ENCODE results near the gene DHX15. TPM values are rescaled to one million over a fixed set of nuclear protein-coding genes. Genes with fewer than 3 reads are reported as not detected.

Gene DHX15
- total and polyA plus RNA-seq, 3 donors from 2014 or later: 84.1 to 136 (median 123) TPM

DNA sequence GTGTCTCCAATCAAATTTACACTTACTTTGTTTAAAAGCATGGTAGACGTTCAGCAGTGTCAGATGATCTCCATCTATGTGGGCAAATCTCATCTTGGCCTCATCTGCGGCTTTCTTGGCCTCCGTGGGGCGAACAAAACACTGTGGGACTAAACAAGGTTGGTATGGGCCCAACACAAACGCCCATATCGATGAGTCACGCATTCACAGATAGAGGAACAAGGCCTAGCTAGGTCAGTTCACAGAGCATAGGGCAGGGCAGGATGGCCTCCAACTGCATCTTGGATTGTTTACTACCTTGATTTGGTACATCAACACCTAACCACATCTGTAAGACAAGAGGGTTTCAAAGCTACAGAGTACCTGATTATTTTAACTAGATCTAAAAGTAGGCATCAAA is 47.3 kb downstream of the DHX15 start:
- H3K9me3 ChIP-seq: no peaks in the 10 kb centered on the region
- intact Hi-C loops (cut with DNase I; ENCODE audit: low total_unique reads): no loop called here
- no peak overlapping the region for H3K27ac ChIP-seq
- H3K36me3 ChIP-seq (ENCODE audit: low read depth, missing control alignments): no peaks in the 10 kb centered on the region
- TF ChIP-seq, protein P1, sequence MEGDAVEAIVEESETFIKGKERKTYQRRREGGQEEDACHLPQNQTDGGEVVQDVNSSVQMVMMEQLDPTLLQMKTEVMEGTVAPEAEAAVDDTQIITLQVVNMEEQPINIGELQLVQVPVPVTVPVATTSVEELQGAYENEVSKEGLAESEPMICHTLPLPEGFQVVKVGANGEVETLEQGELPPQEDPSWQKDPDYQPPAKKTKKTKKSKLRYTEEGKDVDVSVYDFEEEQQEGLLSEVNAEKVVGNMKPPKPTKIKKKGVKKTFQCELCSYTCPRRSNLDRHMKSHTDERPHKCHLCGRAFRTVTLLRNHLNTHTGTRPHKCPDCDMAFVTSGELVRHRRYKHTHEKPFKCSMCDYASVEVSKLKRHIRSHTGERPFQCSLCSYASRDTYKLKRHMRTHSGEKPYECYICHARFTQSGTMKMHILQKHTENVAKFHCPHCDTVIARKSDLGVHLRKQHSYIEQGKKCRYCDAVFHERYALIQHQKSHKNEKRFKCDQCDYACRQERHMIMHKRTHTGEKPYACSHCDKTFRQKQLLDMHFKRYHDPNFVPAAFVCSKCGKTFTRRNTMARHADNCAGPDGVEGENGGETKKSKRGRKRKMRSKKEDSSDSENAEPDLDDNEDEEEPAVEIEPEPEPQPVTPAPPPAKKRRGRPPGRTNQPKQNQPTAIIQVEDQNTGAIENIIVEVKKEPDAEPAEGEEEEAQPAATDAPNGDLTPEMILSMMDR (IDR thresholded peaks at IDR 0.05): no peak
- TF ChIP-seq POLR2A (IDR thresholded peaks at IDR 0.05): no peak
- no peaks in the 10 kb centered on the region for H3K27me3 ChIP-seq
- no peaks in the 10 kb centered on the region for H3K4me1 ChIP-seq
- no peak for DNase-seq
- 84 to 92% methylated on average over 7 of the region's 7 CpGs for WGBS, 2 donors
- no peak overlapping the region for H3K4me3 ChIP-seq

DNA sequence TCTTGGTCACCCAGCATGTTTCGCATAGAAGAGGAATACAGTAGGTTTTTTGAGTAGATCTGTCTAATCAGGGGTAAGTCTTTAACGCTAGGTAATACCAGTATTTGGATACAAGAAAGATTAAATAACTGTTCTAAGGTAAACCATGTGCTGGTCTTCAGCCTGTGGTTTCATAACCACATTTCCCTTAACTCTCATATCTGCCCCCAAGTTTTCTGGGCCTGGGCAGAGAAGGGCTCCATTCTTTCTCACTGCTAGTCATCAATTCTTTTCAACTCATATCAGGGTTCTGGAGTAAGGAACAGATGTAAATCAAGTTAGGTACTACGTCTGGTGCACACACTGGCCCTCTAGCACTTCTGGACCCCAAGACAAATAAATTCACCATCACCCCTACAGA is 49.0 kb downstream of the DHX15 start:
- 96 to 97% methylated on average over 3 of the region's 3 CpGs for WGBS, 2 donors
- no peaks in the 10 kb centered on the region for H3K36me3 ChIP-seq (ENCODE audit: low read depth, missing control alignments)

DNA sequence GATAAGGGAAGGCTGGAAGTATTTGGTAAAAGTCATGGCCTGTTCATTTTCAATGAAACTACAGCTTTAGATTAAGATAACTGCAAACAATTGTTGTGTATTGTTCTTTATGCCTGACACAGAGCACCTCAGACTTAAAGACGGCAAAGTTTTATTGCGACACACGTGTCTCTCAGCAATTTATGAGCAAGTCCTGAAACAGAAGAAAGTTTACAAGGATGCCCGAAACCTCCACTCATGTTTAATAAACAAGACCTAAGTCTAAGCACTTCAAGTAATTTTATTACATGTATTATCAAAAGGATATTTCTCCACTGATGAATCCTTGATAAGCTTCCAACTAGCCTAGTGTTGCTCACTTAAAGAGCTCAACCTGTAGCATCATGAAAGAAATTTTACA is 51.0 kb downstream of the DHX15 start:
- H3K27me3 ChIP-seq: no peaks in the 10 kb centered on the region
- no peak for DNase-seq
- H3K9me3 ChIP-seq: no peaks in the 10 kb centered on the region
- no peak overlapping the region for H3K4me3 ChIP-seq
- WGBS, 2 donors: 95% methylated on average over 4 of the region's 4 CpGs
- H3K36me3 ChIP-seq (ENCODE audit: low read depth, missing control alignments): no peaks in the 10 kb centered on the region
- intact Hi-C loops (cut with DNase I; ENCODE audit: low total_unique reads): no loop called here
- no peaks in the 10 kb centered on the region for H3K4me1 ChIP-seq
- H3K27ac ChIP-seq: no peak overlapping the region
- TF ChIP-seq, protein P1 (IDR thresholded peaks at IDR 0.05): no peak
- no peak for TF ChIP-seq POLR2A (IDR thresholded peaks at IDR 0.05)

More for the DNA sequence above, 49.0 kb downstream of the DHX15 start:
- H3K4me3 ChIP-seq: no peak overlapping the region
- no peak for DNase-seq
- TF ChIP-seq POLR2A (IDR thresholded peaks at IDR 0.05): no peak
- TF ChIP-seq, protein P1 (IDR thresholded peaks at IDR 0.05): no peak
- H3K27me3 ChIP-seq: no peaks in the 10 kb centered on the region
- H3K4me1 ChIP-seq: no peaks in the 10 kb centered on the region
- H3K27ac ChIP-seq: no peak overlapping the region
- intact Hi-C loops (cut with DNase I; ENCODE audit: low total_unique reads): no loop called here
- no peaks in the 10 kb centered on the region for H3K9me3 ChIP-seq

DNA sequence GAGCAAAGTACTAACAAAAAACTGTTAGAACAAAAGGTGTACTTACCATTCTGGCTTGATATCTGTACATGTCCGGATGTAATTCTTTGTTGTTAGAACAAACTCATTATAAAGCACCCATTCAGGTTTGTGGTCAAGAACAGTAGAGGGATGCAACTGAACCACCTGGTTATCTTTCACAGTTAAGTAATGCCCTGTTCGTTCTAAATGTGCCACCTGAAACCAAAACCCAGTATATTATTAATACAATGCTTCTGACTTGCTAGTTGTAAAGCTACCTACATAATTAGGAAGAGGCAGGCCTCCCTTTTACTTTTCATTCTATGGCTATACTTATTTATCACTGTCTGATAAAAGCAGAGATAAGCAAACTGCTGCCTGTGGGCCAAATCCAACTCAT is 54.8 kb downstream of the DHX15 start:
- Histone ChIP-seq H3K4me1 (no peaks in the 10 kb centered on the region), H3K36me3 (ENCODE audit: low read depth, missing control alignments) (no peaks in the 10 kb centered on the region), H3K27me3 (no peaks in the 10 kb centered on the region), H3K4me3 (no peak overlapping the region), H3K9me3 (no peaks in the 10 kb centered on the region), H3K27ac (no peak overlapping the region)
- WGBS, 2 donors: 81 to 91% methylated on average over 2 of the region's 2 CpGs
- TF ChIP-seq POLR2A (IDR thresholded peaks at IDR 0.05): no peak
- TF ChIP-seq, protein P1 (IDR thresholded peaks at IDR 0.05): no peak
- DNase-seq: no peak
- intact Hi-C loops (cut with DNase I; ENCODE audit: low total_unique reads): no loop called here

DNA sequence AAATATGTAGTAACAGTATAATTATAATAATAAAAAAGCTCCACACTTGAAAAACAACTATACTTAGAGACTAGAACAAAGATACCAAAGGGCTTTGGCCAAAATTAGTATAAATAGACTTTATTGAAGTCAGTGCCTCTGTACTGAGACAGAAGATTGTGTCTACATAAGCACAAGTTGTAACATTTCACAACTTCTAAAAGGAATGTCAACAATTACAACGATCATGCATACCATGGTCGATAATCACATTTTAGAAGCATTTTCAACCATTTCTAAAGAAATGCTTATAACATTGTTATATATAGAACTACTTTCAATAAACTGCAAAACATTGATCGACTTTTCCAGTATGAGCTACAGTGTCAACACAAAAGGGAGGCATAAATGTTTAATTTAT is 57.0 kb downstream of the DHX15 start:
- no peak for DNase-seq
- no peaks in the 10 kb centered on the region for H3K9me3 ChIP-seq
- WGBS, 2 donors: 82 to 88% methylated on average over 3 of the region's 3 CpGs
- H3K36me3 ChIP-seq (ENCODE audit: low read depth, missing control alignments): no peaks in the 10 kb centered on the region
- no peaks in the 10 kb centered on the region for H3K27me3 ChIP-seq
- intact Hi-C loops (cut with DNase I; ENCODE audit: low total_unique reads): no loop called here
- H3K4me3 ChIP-seq: no peak overlapping the region
- no peaks in the 10 kb centered on the region for H3K4me1 ChIP-seq
- TF ChIP-seq, protein P1 (IDR thresholded peaks at IDR 0.05): no peak
- no peak for TF ChIP-seq POLR2A (IDR thresholded peaks at IDR 0.05)
- no peak overlapping the region for H3K27ac ChIP-seq

Data from testis (tissue), 3 donors.